BLaER1 treated with 17β-estradiol and CSF1 and Interleukin-3, amounts not matched to agents 10 nM and 100 nM (cell line): Measurements from ENCODE around the gene SLC17A1.

Experiments used
- H3K27ac ChIP-seq, 11 experiments: shearing (Covaris generic); formaldehyde crosslinking; 2 replicates each; pipeline ENCODE4 v1.8.1; 2022
- H3K27me3 ChIP-seq, 11 experiments: shearing (Covaris generic); formaldehyde crosslinking; 2 replicates each; pipeline ENCODE4 v1.8.1; 2022
- H3K36me3 ChIP-seq, 11 experiments: shearing (Covaris generic); formaldehyde crosslinking; 2 replicates each; pipeline ENCODE4 v1.8.1; 2022
- H3K4me1 ChIP-seq, 10 experiments: shearing (Covaris generic); formaldehyde crosslinking; 2 replicates each; pipeline ENCODE4 v1.8.1; 2022
- H3K4me2 ChIP-seq, 11 experiments: shearing (Covaris generic); formaldehyde crosslinking; 2 replicates each; pipeline ENCODE4 v1.8.1; 2022
- H3K4me3 ChIP-seq, 10 experiments: shearing (Covaris generic); formaldehyde crosslinking; 2 replicates each; pipeline ENCODE4 v1.8.1; 2022
- H3K9ac ChIP-seq, 11 experiments: shearing (Covaris generic); formaldehyde crosslinking; 2 replicates each; pipeline ENCODE4 v1.8.1; 2022
- H3K9me3 ChIP-seq, 11 experiments: shearing (Covaris generic); formaldehyde crosslinking; replicated peaks in 1 of 11; 2 replicates each; pipeline ENCODE4 v1.8.1; 2022
- H4K20me1 ChIP-seq, 11 experiments: shearing (Covaris generic); formaldehyde crosslinking; 2 replicates each; pipeline ENCODE4 v1.8.1; 2022
- Cebpa-rat ChIP-seq, 11 experiments: shearing (Covaris generic); IDR thresholded peaks; 2 replicates each; pipeline ENCODE4 v1.8.1; 2022

Gene SLC17A1

GRCh38 chr6:25835442-25836283 lies 3.8 kb upstream of the SLC17A1 start:
- no peak overlapping the region for H3K27ac ChIP-seq

GRCh38 chr6:25834950-25835349 lies 3.1 kb upstream of the SLC17A1 start:
- no peak overlapping the region for H3K4me2 ChIP-seq

More at GRCh38 chr6:25835442-25836283, 3.8 kb upstream of the SLC17A1 start:
- H4K20me1 ChIP-seq: no peaks in the 10 kb centered on the region
- no peak for TF ChIP-seq Cebpa-rat (IDR thresholded peaks at IDR 0.05)
- no peak overlapping the region for H3K4me2 ChIP-seq
- H3K27me3 ChIP-seq: no peaks in the 10 kb centered on the region
- no peak overlapping the region for H3K9ac ChIP-seq
- no peaks in the 10 kb centered on the region for H3K9me3 ChIP-seq
- no peaks in the 10 kb centered on the region for H3K36me3 ChIP-seq
- no peaks in the 10 kb centered on the region for H3K4me1 ChIP-seq
- no peak overlapping the region for H3K4me3 ChIP-seq

GRCh38 chr6:25833136-25833535 lies 1.3 kb upstream of the SLC17A1 start:
- TF ChIP-seq Cebpa-rat (IDR thresholded peaks at IDR 0.05): no peak
- no peak overlapping the region for H3K27ac ChIP-seq
- H3K9ac ChIP-seq: no peak overlapping the region
- no peaks in the 10 kb centered on the region for H3K9me3 ChIP-seq
- H3K27me3 ChIP-seq: no peaks in the 10 kb centered on the region
- H4K20me1 ChIP-seq: no peaks in the 10 kb centered on the region
- no peak overlapping the region for H3K4me2 ChIP-seq
- H3K4me1 ChIP-seq: no peaks in the 10 kb centered on the region
- H3K4me3 ChIP-seq: no peak overlapping the region
- no peaks in the 10 kb centered on the region for H3K36me3 ChIP-seq

More at GRCh38 chr6:25834950-25835349, 3.1 kb upstream of the SLC17A1 start:
- TF ChIP-seq Cebpa-rat (IDR thresholded peaks at IDR 0.05): no peak
- no peaks in the 10 kb centered on the region for H3K4me1 ChIP-seq
- no peaks in the 10 kb centered on the region for H3K36me3 ChIP-seq
- no peak overlapping the region for H3K9ac ChIP-seq
- H3K27me3 ChIP-seq: no peaks in the 10 kb centered on the region
- no peak overlapping the region for H3K4me3 ChIP-seq
- H3K27ac ChIP-seq: no peak overlapping the region
- H3K9me3 ChIP-seq: no peaks in the 10 kb centered on the region
- H4K20me1 ChIP-seq: no peaks in the 10 kb centered on the region

GRCh38 chr6:25832670-25833069 lies 818 bp upstream of the SLC17A1 start:
- no peak overlapping the region for H3K27ac ChIP-seq
- no peak overlapping the region for H3K4me3 ChIP-seq
- H3K4me2 ChIP-seq: no peak overlapping the region
- H3K9ac ChIP-seq: no peak overlapping the region
- H3K4me1 ChIP-seq: no peaks in the 10 kb centered on the region
- H4K20me1 ChIP-seq: no peaks in the 10 kb centered on the region
- no peaks in the 10 kb centered on the region for H3K9me3 ChIP-seq
- H3K36me3 ChIP-seq: no peaks in the 10 kb centered on the region
- TF ChIP-seq Cebpa-rat (IDR thresholded peaks at IDR 0.05): no peak
- no peaks in the 10 kb centered on the region for H3K27me3 ChIP-seq

GRCh38 chr6:25832307-25832662 lies 433 bp upstream of the SLC17A1 start:
- Histone ChIP-seq H3K36me3 (no peaks in the 10 kb centered on the region), H3K4me2 (no peak overlapping the region), H3K4me3 (no peak overlapping the region), H3K27ac (no peak overlapping the region), H3K4me1 (no peaks in the 10 kb centered on the region), H3K9ac (no peak overlapping the region), H4K20me1 (no peaks in the 10 kb centered on the region), H3K27me3 (no peaks in the 10 kb centered on the region), H3K9me3 (no peaks in the 10 kb centered on the region)
- TF ChIP-seq Cebpa-rat (IDR thresholded peaks at IDR 0.05): no peak

GRCh38 chr6:25830458-25830857 lies 1.4 kb downstream of the SLC17A1 start:
- H3K4me2 ChIP-seq: no peak overlapping the region
- no peak overlapping the region for H3K27ac ChIP-seq
- no peaks in the 10 kb centered on the region for H3K4me1 ChIP-seq
- H3K9ac ChIP-seq: no peak overlapping the region
- no peaks in the 10 kb centered on the region for H3K27me3 ChIP-seq
- H4K20me1 ChIP-seq: no peaks in the 10 kb centered on the region
- TF ChIP-seq Cebpa-rat (IDR thresholded peaks at IDR 0.05): no peak
- no peaks in the 10 kb centered on the region for H3K9me3 ChIP-seq
- H3K4me3 ChIP-seq: no peak overlapping the region
- no peaks in the 10 kb centered on the region for H3K36me3 ChIP-seq

- Histone ChIP-seq H4K20me1 (no peaks in the 10 kb centered on the region), H3K9ac (no peak overlapping the region), H3K36me3 (no peaks in the 10 kb centered on the region), H3K9me3 (no peaks in the 10 kb centered on the region), H3K4me1 (no peaks in the 10 kb centered on the region), H3K4me2 (no peak overlapping the region), H3K27ac (no peak overlapping the region), H3K27me3 (no peaks in the 10 kb centered on the region), H3K4me3 (no peak overlapping the region)
- no peak for TF ChIP-seq Cebpa-rat (IDR thresholded peaks at IDR 0.05)
These were observed 2.5 kb downstream of the SLC17A1 start for GRCh38 chr6:25829375-25829774.

GRCh38 chr6:25821341-25821740 lies 10.5 kb downstream of the SLC17A1 start:
- H3K36me3 ChIP-seq: no peaks in the 10 kb centered on the region
- H3K9me3 ChIP-seq: no peaks in the 10 kb centered on the region
- H4K20me1 ChIP-seq: no peaks in the 10 kb centered on the region
- TF ChIP-seq Cebpa-rat (IDR thresholded peaks at IDR 0.05): no peak
- H3K4me1 ChIP-seq: no peaks in the 10 kb centered on the region
- H3K27ac ChIP-seq: no peak overlapping the region
- H3K9ac ChIP-seq: no peak overlapping the region
- no peak overlapping the region for H3K4me2 ChIP-seq
- no peaks in the 10 kb centered on the region for H3K27me3 ChIP-seq
- no peak overlapping the region for H3K4me3 ChIP-seq

- TF ChIP-seq Cebpa-rat (IDR thresholded peaks at IDR 0.05): no peak
- no peaks in the 10 kb centered on the region for H3K4me1 ChIP-seq
- H3K27me3 ChIP-seq: no peaks in the 10 kb centered on the region
- H4K20me1 ChIP-seq: no peaks in the 10 kb centered on the region
- H3K9me3 ChIP-seq: no peaks in the 10 kb centered on the region
- no peak overlapping the region for H3K9ac ChIP-seq
- H3K27ac ChIP-seq: no peak overlapping the region
- H3K4me2 ChIP-seq: no peak overlapping the region
- H3K4me3 ChIP-seq: no peak overlapping the region
- H3K36me3 ChIP-seq: no peaks in the 10 kb centered on the region
These were observed 15.6 kb downstream of the SLC17A1 start for GRCh38 chr6:25816252-25816651.

GRCh38 chr6:25815194-25815593 lies 16.7 kb downstream of the SLC17A1 start:
- H3K4me3 ChIP-seq: no peak overlapping the region
- no peaks in the 10 kb centered on the region for H3K9me3 ChIP-seq
- no peaks in the 10 kb centered on the region for H4K20me1 ChIP-seq
- no peak for TF ChIP-seq Cebpa-rat (IDR thresholded peaks at IDR 0.05)
- no peak overlapping the region for H3K27ac ChIP-seq
- no peak overlapping the region for H3K9ac ChIP-seq
- no peaks in the 10 kb centered on the region for H3K36me3 ChIP-seq
- H3K27me3 ChIP-seq: no peaks in the 10 kb centered on the region
- no peaks in the 10 kb centered on the region for H3K4me1 ChIP-seq
- H3K4me2 ChIP-seq: no peak overlapping the region
